IPS-15b (cell line): ENCODE measurements around the gene CCNG2.

Source experiments
- H3K27me3 ChIP-seq: one replicate; pipeline ENCODE4 v1.6.1; 2013; ENCODE audit warnings: low read length; ENCODE audit not compliant: control insufficient read depth, insufficient read depth
- H3K36me3 ChIP-seq: one replicate; pipeline ENCODE4 v1.6.1; 2013; ENCODE audit warnings: low read length; ENCODE audit not compliant: control insufficient read depth, insufficient read depth
- H3K4me1 ChIP-seq: one replicate; pipeline ENCODE4 v1.6.1; 2013; ENCODE audit warnings: mild to moderate bottlenecking, low read length; ENCODE audit not compliant: control insufficient read depth, insufficient read depth
- H3K4me3 ChIP-seq: one replicate; pipeline ENCODE4 v1.5.1; 2013; ENCODE audit warnings: low read depth, low read length
- H3K9ac ChIP-seq: one replicate; pipeline ENCODE4 v1.6.1; 2013; ENCODE audit warnings: low read depth, mild to moderate bottlenecking, low read length
- H3K9me3 ChIP-seq: one replicate; pipeline ENCODE4 v1.6.1; 2013; ENCODE audit warnings: mild to moderate bottlenecking, low read length; ENCODE audit not compliant: control insufficient read depth, insufficient read depth

The CCNG2 gene

DNA sequence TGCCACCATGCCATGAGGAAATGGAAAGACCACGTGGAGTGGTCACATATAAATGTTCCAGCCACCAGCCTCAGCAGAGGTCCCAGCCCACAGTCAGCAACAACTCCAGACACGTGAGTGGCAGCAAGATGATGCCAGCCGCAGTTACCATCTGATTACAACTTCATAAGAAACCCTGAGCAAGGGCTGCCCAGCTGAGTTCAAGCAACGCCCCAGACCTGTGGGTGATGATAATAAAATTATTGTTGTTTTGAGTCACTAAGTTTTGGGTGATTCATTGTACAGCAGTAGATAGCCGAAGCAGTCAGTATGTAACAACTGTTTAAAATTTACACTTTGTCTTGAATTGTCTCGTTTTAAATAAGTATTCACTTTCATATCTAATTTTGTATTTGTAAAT is 5.8 kb upstream of the CCNG2 start:
- Histone ChIP-seq H3K4me1 (peaks cover 2% of the 10 kb centered on the region), H3K9me3 (no peaks in the 10 kb centered on the region), H3K36me3 (no peaks in the 10 kb centered on the region), H3K9ac (no peak overlapping the region), H3K27me3 (no peaks in the 10 kb centered on the region), H3K4me3 (no peak overlapping the region)

DNA sequence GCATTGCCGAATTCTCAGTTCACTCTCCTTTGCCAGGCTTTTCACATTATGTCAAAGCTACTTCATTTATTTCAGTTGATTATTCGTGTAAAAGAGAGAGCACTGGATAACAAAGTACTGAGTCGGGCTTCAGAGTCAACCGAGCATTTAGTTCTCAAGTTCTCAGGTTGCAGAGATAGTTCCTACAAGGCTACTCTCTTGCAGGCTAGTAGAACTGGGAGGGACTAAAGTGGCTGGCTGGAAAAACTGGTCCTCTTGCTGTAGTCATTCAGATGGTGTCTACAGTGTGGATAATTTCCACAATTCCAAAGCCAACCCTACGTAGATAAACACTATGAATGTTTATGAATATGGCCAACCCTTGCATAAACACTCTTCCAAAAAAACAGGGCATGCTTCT is 4.6 kb upstream of the CCNG2 start:
- H3K9ac ChIP-seq = no peak overlapping the region
- H3K4me3 ChIP-seq = no peak overlapping the region

DNA sequence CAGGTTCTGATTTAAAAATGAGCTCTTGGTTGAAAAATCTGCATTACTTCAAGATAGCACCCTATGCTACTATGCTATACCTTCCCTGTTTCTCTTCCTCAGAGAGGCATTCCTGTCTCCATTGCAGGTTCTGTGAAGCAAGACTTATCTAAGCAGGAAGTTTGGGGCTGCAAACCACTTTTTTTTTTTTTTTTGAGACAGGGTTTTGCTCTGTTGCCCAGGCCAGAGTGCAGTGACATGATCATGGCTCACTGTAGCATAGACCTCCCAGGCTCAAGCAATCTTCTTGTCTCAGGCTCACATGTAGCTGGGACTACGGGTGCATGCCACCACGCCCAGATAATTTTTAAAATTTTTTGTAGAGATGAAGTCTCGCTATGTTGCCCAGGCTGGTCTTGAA is 4.0 kb upstream of the CCNG2 start:
- H3K4me3 ChIP-seq = no peak overlapping the region

More for the DNA sequence above, 4.6 kb upstream of the CCNG2 start:
- H3K4me1 ChIP-seq = peaks cover 2% of the 10 kb centered on the region
- no peaks in the 10 kb centered on the region for H3K36me3 ChIP-seq
- H3K27me3 ChIP-seq = no peaks in the 10 kb centered on the region
- no peaks in the 10 kb centered on the region for H3K9me3 ChIP-seq

DNA sequence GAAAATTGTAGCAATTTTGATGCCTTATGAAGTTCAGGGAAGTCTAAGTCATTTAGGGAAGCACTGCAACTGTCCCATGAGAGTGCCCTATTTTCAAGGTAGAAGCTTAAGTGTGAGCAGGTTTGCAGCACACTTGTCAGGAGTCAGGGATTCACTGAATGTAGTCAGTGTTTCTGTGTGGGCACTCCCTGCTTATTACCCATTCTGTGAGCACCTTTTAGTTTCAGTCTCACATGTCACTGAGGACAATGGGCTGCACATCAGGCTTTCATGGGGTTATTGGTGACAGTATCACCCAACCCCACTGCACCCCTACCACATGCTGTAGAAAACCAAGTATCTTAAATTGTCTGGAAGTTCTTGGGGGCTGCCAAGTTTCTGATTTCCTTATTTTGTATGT is 2.9 kb upstream of the CCNG2 start:
- no peaks in the 10 kb centered on the region for H3K27me3 ChIP-seq
- H3K4me1 ChIP-seq = peaks cover 2% of the 10 kb centered on the region
- H3K9ac ChIP-seq = no peak overlapping the region
- H3K4me3 ChIP-seq = no peak overlapping the region
- no peaks in the 10 kb centered on the region for H3K9me3 ChIP-seq
- H3K36me3 ChIP-seq = no peaks in the 10 kb centered on the region

More for the DNA sequence above, 4.0 kb upstream of the CCNG2 start:
- H3K36me3 ChIP-seq = no peaks in the 10 kb centered on the region
- H3K9ac ChIP-seq = no peak overlapping the region
- H3K4me1 ChIP-seq = peaks cover 2% of the 10 kb centered on the region
- no peaks in the 10 kb centered on the region for H3K27me3 ChIP-seq
- no peaks in the 10 kb centered on the region for H3K9me3 ChIP-seq

DNA sequence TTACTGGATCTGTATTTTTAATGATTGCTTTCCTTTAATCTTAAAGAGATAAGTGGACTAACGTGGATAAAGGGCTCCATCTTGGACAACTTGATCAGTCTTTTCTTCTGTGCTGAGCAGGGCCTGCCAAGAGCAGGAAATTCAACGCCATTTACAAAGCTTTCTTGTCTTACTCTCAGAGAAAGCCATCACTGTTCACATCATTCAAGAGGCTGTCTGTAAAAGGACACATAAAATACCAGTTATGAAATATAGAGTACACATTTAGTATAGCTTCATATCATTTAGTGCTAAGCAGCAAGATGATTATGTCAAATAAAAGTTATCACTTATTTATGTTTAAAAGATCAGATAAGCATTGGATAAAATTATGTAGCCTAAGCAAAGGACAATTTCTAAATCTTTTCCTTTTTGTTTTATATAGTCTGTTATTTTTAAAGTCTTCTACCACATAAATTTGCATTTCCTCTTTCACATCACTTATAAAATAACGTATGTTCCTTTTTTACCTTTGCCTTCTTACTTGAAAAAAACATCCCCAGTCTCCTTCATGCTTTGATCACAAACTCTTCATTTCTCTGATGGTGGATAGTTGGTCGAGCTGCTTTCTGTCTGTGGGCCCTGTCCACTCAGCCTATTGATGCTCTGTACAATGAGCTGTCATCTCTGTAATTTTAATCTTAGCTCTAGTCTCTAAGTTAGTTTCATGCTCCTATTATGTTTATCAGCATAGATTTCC is 2.1 kb upstream of the CCNG2 start:
- no peak overlapping the region for H3K9ac ChIP-seq
- H3K4me3 ChIP-seq = no peak overlapping the region
- H3K27me3 ChIP-seq = no peaks in the 10 kb centered on the region
- peaks cover 2% of the 10 kb centered on the region for H3K4me1 ChIP-seq
- no peaks in the 10 kb centered on the region for H3K36me3 ChIP-seq
- H3K9me3 ChIP-seq = no peaks in the 10 kb centered on the region

DNA sequence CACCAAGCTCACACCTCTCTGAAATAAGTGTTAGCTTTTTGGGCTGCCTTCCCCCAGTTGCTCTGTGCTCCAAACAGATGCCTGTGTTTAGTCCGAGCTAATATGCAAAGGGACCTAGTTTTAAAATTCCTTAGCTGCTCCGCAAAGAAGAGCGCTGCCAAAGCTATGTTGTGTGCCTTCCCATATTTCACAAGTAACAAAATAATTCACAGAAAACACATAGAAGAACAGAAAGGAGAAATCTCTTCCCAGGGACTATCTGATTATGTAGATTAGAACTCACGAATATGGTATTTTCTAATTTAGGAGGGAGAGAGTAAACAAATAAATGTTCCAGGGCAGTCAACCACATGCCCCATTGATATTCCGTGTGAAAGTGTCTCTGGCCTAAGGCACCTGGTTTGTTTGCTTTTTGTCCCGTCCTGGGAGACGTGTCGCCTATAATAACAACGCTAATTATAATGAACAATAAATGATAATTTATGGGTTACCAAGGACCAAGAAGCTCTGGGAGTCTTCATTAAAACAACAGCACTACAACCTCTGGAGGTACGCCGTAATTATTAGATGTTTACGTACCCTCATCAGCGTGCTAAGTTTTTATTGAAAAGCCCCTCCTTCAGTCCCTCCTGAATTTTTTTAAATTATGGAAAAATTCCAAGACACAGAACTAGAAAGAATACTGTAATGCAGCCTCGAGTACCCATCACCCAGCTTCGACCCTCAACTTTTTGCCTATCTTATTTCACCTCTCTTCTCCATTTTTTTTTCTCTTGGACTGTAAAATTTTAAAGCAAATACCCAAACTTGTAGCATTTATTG is 1.2 kb upstream of the CCNG2 start:
- Histone ChIP-seq H3K9ac (no peak overlapping the region), H3K4me3 (peak overlapping the region; percentile 43), H3K27me3 (no peaks in the 10 kb centered on the region), H3K9me3 (no peaks in the 10 kb centered on the region), H3K36me3 (no peaks in the 10 kb centered on the region), H3K4me1 (peaks cover 2% of the 10 kb centered on the region)

DNA sequence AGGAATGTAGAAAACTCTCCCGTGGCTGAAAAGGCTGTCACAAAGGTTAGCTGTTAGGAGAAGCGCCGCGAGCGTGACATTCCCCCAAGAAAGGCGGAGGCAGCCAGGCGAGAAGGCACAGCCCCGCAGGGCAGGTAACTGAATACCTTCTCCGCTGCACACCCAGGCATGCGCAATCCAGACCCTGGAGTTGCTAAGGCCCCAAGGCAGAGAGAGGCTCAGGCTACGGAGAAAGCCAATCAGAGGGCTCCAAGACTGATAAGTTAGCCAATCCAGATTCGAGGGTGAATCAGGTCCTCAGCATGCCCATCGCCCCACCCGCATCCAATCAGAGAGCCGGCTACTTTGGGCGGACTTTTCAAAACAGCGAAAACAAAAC is 485 bp upstream of the CCNG2 start:
- Histone ChIP-seq H3K9me3 (no peaks in the 10 kb centered on the region), H3K4me1 (peaks cover 2% of the 10 kb centered on the region), H3K27me3 (no peaks in the 10 kb centered on the region), H3K36me3 (no peaks in the 10 kb centered on the region), H3K9ac (peak overlapping the region; percentile 99), H3K4me3 (peak overlapping the region; percentile 91)

DNA sequence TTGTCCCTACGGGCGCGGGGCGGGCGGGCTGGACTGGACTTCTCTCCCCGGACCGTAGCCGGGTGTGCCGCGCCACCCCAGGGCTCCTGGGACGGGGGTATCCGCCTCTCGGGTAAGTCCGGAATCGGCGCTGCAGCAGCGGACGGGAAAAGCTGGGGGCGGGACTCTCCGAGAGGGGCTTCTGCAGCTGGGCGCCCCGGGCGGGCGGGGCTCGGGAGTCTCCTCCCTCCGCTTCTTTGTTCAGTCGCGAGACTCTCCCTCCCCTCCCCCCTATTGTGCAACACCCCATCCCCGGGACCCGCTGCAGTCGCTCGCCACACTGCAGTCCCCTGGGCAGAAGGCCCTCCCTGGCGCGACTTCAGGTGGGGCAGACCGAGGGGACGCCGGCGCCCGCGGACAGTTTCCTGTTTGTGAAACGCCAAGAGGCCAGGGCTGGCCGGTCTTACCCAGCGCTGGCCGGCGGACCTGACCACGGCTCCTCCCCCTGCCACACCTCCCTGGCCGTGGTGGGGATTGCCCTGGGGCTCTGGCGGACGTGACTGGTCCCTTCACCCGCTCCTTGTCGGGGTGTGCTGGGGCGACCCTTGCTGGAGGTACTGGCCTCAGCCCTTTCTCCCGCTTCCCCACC is 966 bp downstream of the CCNG2 start:
- Histone ChIP-seq H3K4me1 (no peaks in the 10 kb centered on the region), H3K9ac (no peak overlapping the region), H3K9me3 (no peaks in the 10 kb centered on the region), H3K36me3 (no peaks in the 10 kb centered on the region), H3K27me3 (no peaks in the 10 kb centered on the region), H3K4me3 (peak overlapping the region; percentile 91)

DNA sequence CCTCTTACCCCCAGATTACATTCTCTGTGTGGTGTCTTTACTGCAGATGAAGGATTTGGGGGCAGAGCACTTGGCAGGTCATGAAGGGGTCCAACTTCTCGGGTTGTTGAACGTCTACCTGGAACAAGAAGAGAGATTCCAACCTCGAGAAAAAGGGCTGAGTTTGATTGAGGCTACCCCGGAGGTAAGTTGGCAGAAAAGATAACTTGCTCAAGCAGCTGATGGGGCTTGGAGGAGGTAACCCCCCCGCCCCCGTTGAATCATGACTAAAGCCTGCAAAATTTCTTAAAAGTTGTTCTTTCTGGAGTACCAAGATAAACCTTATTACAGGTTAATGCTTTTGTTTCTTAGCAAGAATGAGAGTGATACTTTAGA is 1.5 kb downstream of the CCNG2 start:
- Histone ChIP-seq H3K4me3 (peak overlapping the region; percentile 91), H3K36me3 (no peaks in the 10 kb centered on the region), H3K9ac (no peak overlapping the region), H3K4me1 (no peaks in the 10 kb centered on the region), H3K27me3 (no peaks in the 10 kb centered on the region), H3K9me3 (no peaks in the 10 kb centered on the region)

DNA sequence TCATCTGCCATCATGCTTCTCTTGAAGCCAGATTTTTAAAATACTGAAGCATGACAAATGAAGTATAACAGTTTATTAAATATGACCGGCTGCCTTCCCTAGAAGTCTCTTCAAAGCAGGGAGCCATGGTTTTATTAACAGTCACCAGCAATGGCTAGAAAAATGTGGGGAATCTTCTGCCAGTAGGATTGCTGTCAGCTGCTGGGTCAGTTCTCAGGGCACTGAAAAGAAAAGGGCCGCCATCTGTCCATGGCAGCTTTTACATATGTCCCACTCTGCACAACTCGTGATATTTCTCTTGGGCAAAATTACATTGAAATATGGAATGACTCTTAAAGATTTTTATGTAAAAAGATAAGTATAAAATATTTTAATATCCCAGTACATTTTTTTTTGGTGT is 2.8 kb downstream of the CCNG2 start:
- Histone ChIP-seq H3K4me3 (no peak overlapping the region), H3K9ac (no peak overlapping the region), H3K4me1 (no peaks in the 10 kb centered on the region), H3K36me3 (peaks cover 3% of the 10 kb centered on the region), H3K27me3 (no peaks in the 10 kb centered on the region), H3K9me3 (no peaks in the 10 kb centered on the region)

DNA sequence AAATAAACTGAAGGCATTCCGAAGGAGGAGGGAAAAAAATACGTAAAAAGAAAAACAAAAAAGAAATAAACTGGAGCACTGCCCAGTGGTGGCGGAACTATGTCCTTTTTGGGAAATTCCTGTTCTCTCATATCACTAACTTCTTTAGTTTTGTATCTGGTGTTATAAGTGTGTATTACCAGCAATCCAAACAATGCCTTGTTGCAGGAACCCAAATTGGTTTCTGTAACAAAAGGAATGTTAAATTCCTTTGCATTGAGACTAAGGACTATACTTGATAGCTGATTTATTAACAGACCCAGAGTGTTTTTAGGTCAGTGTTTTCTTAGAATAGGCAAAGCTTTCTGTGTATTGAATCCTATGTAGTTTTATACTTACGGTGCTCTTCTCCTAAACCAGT is 6.6 kb downstream of the CCNG2 start:
- no peaks in the 10 kb centered on the region for H3K27me3 ChIP-seq
- no peaks in the 10 kb centered on the region for H3K9me3 ChIP-seq
- no peak overlapping the region for H3K9ac ChIP-seq
- H3K36me3 ChIP-seq = peaks cover 3% of the 10 kb centered on the region
- H3K4me3 ChIP-seq = no peak overlapping the region
- no peaks in the 10 kb centered on the region for H3K4me1 ChIP-seq

DNA sequence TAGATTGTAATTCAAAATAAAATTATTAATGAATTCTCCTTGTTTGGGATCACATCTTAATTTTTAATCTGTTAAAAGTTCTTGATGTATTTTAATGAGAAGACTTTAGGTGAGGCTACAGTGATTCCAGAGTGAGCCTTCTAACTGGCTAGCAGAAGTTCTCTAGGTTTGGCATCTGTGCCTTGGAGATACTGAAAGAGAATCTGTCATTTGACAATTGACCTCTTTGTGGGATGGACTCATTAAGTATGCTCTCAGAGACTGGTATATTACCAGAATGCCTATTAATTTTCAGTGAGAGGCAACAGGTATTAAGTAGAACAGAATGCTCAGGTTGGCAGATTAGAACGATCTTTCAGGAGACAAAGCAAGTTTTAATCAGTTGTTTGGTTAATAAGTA is 10.2 kb downstream of the CCNG2 start:
- Histone ChIP-seq H3K36me3 (peaks cover 3% of the 10 kb centered on the region), H3K4me1 (no peaks in the 10 kb centered on the region), H3K4me3 (no peak overlapping the region)

More for the DNA sequence above, 10.2 kb downstream of the CCNG2 start:
- H3K9ac ChIP-seq = no peak overlapping the region
- peaks cover 8% of the 10 kb centered on the region for H3K27me3 ChIP-seq
- no peaks in the 10 kb centered on the region for H3K9me3 ChIP-seq
